Measurements from ENCODE around the gene IDI1. TPM values are rescaled to one million over a fixed set of nuclear protein-coding genes. Genes with fewer than 3 reads are reported as not detected.

IDI1 gene
- total RNA-seq, 2 experiments from 2014 or later = 244 to 250 TPM

DNA sequence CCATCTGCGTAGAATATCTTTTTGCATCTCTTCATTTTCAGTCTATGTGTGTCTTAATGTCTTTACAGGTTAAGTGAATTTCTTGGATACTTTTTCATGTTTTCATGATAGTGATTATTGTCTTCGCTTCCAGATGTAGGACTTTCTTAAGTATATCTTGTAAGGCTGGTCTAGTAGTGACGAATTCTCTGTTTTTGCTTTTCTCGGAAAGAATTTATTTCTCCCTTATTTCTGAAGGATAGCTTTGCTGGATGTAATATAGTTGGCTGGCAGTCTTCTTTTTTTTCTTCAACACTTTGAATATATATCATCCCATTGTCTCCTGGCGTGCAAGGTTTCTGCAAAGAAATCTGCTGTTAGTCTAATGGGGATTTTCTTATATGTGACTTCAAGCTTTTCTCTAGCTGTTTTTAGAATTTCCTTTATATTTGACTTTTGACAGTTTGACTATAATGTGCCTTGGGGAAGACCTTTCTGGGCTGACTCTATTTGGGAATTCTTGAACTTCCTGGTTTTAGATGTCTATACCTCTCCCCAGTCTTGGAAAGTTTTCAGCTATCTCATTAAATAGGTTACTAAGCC lies 46.4 kb downstream of the IDI1 start:
- Histone ChIP-seq H3K27me3 (ENCODE audit: control insufficient read depth in 1 of 2, insufficient read depth in 2 of 2, low read length in 2 of 2) (no peaks in the 10 kb centered on the region), H3K4me3 (ENCODE audit: low read length) (no peak overlapping the region), H3K27ac (ENCODE audit: low read depth in 1 of 2, low read length in 2 of 2) (no peak overlapping the region), H3K36me3 (ENCODE audit: insufficient read depth, low read length) (peaks cover 98% of the 10 kb centered on the region), H3K4me1 (ENCODE audit: insufficient read depth, low read length) (no peaks in the 10 kb centered on the region), H3K9me3 (ENCODE audit: control insufficient read depth in 1 of 2, insufficient read depth in 1 of 2, low read length in 2 of 2) (peaks cover 6 to 13% of the 10 kb centered on the region in 2 experiments)
- H3K4me1 Mint-ChIP-seq (ENCODE audit: low read depth) = no peaks in the 10 kb centered on the region
- H3K4me3 Mint-ChIP-seq = no peak overlapping the region
- no peaks in the 10 kb centered on the region for H3K27me3 Mint-ChIP-seq
- CTCF ChIA-PET = no interaction called here
- intact Hi-C loops (cut with DNase I, micrococcal nuclease) = no loop called here
- ATAC-seq (ENCODE audit: poor library complexity) (no peak), DNase-seq (no peak)
- H3K36me3 Mint-ChIP-seq (ENCODE audit: low read depth) = peaks cover 96% of the 10 kb centered on the region
- H3K9me3 Mint-ChIP-seq = peaks cover 10% of the 10 kb centered on the region
- no peak for TF ChIP-seq CTCF (IDR thresholded peaks at IDR 0.05)
- POLR2A ChIA-PET = no interaction called here
- H3K27ac Mint-ChIP-seq = no peak overlapping the region

DNA sequence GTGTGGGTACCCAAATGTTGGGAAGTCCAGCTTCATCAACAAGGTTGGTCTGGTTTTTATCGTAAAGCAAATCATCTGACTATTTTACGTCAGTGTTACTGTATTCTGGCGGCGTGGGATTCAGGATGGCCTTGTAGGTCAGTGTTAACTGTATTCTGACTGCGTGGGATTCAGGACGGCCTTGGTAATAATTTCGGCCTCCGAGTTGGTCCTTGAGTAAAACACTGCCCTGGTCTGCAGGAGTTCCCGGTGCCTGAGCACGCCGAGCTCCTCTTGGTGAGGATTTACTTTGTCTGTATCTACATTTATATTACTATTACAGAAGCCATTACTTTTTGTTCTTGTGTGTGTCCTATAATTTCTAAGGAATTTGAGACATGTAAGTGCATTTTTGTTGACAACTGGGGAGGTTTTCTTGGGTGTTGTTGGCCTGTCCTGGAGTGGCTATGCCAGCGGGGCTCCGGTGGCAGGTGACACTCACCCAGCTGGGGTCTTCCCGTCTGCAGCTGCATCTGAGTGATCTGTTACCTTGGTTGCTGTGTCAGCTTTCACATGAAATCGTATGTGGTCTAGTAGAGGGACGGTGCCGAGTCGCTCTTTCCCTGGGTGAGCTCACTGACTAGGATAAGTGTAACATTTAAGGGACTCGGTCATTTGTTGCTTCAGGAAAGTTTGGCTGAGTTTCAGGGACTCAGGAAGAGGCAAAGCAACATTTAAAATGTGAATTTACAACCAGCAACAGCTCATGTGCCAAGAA lies 51.5 kb downstream of the IDI1 start:
- peaks cover 6 to 8% of the 10 kb centered on the region in 2 experiments for H3K9me3 ChIP-seq (ENCODE audit: control insufficient read depth in 1 of 2, insufficient read depth in 1 of 2, low read length in 2 of 2)
- TF ChIP-seq CTCF (IDR thresholded peaks at IDR 0.05) = no peak
- H3K27me3 Mint-ChIP-seq = no peaks in the 10 kb centered on the region
- intact Hi-C loops (cut with DNase I, micrococcal nuclease) = no loop called here
- no peak overlapping the region for H3K27ac ChIP-seq (ENCODE audit: low read depth in 1 of 2, low read length in 2 of 2)
- no peak overlapping the region for H3K27ac Mint-ChIP-seq
- H3K27me3 ChIP-seq (ENCODE audit: control insufficient read depth in 1 of 2, insufficient read depth in 2 of 2, low read length in 2 of 2) = no peaks in the 10 kb centered on the region
- ChIA-PET POLR2A (no interaction called here), CTCF (no interaction called here)
- H3K4me1 Mint-ChIP-seq (ENCODE audit: low read depth) = no peaks in the 10 kb centered on the region
- H3K9me3 Mint-ChIP-seq = peaks cover 3% of the 10 kb centered on the region
- peaks cover 98% of the 10 kb centered on the region for H3K36me3 Mint-ChIP-seq (ENCODE audit: low read depth)
- H3K4me3 ChIP-seq (ENCODE audit: low read length) = no peak overlapping the region
- no peak for DNase-seq
- ATAC-seq (ENCODE audit: poor library complexity) = no peak
- H3K4me3 Mint-ChIP-seq = no peak overlapping the region
- no peaks in the 10 kb centered on the region for H3K4me1 ChIP-seq (ENCODE audit: insufficient read depth, low read length)
- peaks cover 96% of the 10 kb centered on the region for H3K36me3 ChIP-seq (ENCODE audit: insufficient read depth, low read length)

- Histone ChIP-seq H3K36me3 (ENCODE audit: insufficient read depth, low read length) (peaks cover 83% of the 10 kb centered on the region), H3K27ac (ENCODE audit: low read depth in 1 of 2, low read length in 2 of 2) (no peak overlapping the region), H3K4me1 (ENCODE audit: insufficient read depth, low read length) (no peaks in the 10 kb centered on the region), H3K9me3 (ENCODE audit: control insufficient read depth in 1 of 2, insufficient read depth in 1 of 2, low read length in 2 of 2) (no peaks in the 10 kb centered on the region), H3K4me3 (ENCODE audit: low read length) (no peak overlapping the region), H3K27me3 (ENCODE audit: control insufficient read depth in 1 of 2, insufficient read depth in 2 of 2, low read length in 2 of 2) (no peaks in the 10 kb centered on the region)
- Mint-ChIP-seq H3K9me3 (no peaks in the 10 kb centered on the region), H3K4me1 (ENCODE audit: low read depth) (peaks cover 4% of the 10 kb centered on the region), H3K27me3 (no peaks in the 10 kb centered on the region), H3K27ac (no peak overlapping the region), H3K36me3 (ENCODE audit: low read depth) (peaks cover 90% of the 10 kb centered on the region), H3K4me3 (no peak overlapping the region)
- no peak for TF ChIP-seq CTCF (IDR thresholded peaks at IDR 0.05)
- ChIA-PET POLR2A (no interaction called here), CTCF (no interaction called here)
- DNase-seq (no peak), ATAC-seq (ENCODE audit: poor library complexity) (no peak)
- intact Hi-C loops (cut with DNase I, micrococcal nuclease) = no loop called here
These were observed 52.9 kb downstream of the IDI1 start for GRCh38 chr10:996031-996430.

All from CD4-positive, alpha-beta T cell (primary cell).